GM19372 (cell line): ENCODE measurements around the gene HOXD8.

Experiments
- ATAC-seq: cut with Tn5 transposase; IDR thresholded peaks from one replicate; pipeline ENCODE4 v1.9.1; 2021; ENCODE audit warnings: mild to moderate bottlenecking, low read depth, moderate library complexity; ENCODE audit not compliant: unreplicated experiment

The HOXD8 gene

DNA sequence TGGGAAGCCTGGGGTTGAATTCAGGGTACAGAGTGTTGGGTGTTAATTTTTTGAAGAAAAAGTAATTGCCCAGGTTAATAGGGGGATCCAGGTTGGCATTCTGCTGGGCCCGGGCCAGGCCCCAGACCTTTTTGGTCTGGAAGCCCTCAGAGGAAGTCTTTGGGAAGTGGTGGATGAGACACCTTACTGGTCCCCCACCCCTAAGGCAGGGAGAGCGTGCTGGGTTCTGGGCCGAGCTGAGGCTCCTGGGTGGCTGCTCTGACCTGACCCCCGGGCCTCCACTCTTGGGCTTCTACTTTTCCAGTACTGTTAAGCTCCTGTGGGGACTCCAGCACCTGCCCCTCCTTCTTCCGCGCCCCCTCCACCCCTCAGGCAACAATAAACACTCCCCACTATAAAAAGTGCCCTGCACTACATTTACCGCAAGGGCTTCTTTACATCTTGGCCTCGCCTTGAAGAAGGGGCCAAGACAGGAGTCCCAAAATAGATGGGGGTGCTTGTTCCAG, 26.8 kb downstream of the HOXD8 start:
- ATAC-seq = no peak

DNA sequence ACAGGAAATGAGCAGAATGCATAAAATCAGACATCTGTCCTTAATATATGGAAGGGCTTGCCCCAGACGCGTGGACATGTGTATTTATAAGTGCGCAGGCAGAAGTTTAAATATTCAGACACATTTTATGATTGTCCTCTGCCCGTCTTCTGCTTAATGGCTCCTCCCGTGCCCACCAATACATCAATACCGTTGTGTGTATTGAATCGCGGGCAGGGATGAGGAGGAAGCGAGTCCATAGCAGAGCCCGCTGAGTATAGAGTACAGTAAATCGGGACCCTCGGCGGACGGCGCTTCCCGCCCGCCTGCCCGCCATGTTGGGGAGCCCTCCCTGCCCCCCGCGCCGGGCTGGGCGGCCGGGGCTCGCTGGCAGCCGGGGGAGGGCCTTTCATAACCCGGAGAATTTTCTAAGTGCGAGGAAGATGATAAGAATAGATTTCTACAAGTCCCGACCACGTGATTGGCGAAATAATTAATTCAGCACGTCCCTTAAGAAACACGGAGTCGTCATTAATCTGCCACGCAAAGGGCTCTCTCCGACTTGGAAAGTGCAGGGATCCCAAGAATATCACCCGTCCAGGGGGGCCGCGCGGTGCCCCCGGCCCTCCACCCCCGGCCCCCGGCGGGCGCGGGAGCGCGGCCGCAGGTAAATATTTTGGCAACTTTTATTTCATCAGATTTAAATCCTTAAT, 27.4 kb downstream of the HOXD8 start, which contains the start of gene HOXD3:
HOXD3 (plus strand) TSS at position 501 of the 692 bp plus-strand sequence. CDS start 11,808 bp downstream, outside the sequence.
- no peak for ATAC-seq

DNA sequence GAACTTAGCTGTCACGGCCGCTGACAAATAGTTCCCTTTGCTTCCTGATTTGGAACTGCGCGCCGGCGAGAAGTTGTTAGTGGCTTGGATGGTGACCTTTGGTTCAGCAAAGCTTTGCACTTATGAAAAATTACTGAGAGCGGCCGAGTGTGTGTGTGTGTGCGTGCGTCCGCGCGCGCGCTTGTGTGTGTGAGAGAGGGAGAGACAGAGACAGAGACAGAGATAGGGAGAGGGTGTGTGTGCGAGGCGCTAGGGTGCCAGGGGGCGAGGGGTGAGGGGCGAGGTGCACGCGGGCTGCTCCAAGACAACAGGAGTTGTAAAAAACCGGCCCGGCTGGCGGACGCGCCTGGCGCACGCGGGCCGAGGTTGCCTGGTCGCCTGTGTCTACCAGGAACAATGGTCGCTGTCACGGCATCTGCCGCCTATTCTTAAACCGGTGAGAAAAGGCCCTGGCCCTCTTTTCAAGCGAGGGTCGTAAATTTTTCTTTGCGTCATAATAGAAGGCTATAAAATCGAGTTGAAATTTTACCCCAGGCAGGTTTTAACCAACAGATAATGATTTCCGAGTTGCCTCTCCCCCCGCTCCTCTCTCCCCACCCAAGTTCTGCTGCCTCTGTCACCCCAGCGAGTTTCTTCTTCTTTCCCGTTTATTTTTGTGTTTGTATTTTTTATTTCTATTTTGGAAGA, 28.1 kb downstream of the HOXD8 start:
- no peak for ATAC-seq

DNA sequence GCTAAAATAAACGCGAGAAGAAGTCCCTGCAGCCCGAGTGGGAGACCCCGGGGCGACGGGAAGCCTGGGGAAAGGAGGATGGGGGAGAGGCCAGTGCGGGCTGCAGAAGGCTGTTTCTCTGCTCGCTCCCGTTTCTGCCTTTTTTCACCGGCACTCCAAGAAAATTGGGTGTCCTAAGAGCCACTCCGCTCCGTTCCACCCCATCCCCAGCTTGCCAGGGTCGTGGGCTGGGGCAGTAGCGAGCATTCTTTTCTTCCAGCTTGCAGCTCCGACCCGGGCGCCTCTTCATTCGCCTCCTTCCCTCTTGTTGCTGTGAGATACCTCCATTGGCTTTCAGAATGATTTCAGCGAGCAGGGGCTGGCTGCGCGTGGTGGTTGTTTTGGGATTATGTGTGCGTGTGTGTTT, 28.7 kb downstream of the HOXD8 start:
- ATAC-seq = no peak

DNA sequence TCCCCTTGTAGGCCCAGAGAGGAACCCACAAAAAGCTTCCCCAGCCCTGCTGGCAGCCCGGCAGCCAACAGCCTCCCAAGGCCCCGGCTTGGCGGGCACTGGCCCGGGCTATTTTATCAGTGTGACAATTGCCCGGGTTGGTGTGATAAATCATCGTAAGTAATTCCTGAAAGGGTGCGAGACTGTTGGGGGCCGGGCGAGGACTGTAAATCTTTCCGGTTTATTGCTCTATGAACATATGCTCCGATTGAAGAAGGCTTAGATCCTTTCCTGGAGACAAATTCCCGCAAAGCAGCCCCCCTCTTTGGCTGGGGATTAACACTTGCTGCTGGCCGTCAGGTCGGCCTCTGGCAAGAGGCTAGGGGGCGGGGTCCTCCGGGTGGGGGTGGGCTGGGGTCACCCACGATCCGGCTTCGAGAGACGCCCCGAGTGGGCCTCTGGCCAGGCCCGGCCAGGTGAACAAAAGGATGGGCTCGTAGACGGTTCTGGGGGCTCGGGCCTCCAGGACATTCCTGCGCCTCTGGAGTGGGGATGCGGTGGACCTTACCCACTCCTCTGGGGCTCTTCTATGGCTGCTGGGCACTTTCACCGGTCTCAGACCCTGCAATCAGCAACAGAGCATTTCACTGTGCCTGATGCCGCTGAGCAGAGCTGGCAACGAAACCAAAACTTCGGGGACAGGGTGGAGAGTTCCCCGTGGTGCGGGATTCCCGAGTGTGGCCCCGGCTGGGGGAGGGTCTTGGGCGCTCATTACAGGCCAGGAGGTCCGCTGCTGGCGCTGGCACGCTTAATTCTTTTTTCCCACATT, 29.6 kb downstream of the HOXD8 start:
- ATAC-seq = no peak

DNA sequence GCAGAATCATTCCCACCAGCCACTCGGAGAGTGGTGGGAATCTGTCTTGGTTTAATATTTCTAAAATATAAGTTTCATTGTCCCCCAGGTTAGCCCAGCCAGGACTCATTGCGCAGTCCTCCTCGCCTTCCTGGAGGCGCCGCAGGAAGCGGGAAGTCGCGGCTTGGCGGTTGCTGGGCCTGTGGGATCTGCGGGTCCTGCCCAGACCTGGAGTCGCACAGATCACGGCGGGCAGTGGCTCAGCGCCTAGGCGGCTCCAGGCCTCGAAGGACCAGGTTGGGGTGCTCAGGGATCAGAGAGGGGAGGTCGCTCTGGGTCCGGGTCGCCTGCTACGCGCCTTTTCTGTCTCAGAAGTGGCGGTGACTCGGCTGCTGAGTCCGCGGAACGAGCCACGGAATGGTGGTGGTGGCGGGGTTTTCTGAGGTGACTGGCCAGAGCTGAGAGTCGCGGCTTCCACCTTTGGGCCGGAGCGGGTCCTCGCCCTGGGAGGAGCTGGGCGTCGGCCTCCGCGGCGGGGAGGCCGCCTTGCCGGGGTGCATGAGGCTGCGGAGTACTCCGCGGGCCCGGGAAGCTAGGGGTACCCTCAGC, 30.3 kb downstream of the HOXD8 start:
- ATAC-seq = no peak

DNA sequence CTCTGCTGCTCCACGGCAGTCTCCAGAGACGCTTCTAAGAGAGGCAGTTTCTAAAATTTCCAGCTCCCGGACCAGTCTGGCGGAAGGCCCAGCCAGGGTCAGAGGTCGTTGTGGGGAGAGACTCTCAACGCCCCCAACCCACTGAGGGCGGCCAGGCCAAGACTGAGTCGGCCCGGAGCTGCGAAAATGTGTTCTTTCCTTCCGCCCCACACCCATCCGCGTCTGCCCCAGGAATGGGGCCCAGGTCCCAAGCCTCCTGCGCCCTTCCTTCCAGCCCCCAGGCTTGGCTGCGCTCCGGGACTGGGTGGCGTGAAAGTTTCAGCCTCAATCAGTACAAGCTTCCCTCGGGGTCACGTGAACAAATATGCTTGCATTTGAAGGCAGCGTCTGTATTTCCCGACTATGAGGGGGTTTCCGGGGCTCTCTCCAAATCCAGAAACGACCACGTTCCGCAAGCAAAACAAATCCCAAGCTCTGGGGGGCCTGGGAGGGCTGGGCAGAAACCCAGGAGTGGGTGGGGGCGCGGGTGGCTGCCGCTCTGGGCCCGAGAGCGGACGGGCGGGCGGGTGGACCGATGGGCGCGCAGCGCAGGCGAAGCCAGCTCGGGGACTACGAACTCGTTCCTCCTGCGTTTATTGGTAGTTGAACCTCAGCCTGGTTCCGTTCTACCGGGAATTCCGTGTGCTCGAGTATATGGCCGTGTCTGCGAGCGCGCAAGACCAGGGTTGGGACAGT, 30.9 kb downstream of the HOXD8 start:
- ATAC-seq = no peak

DNA sequence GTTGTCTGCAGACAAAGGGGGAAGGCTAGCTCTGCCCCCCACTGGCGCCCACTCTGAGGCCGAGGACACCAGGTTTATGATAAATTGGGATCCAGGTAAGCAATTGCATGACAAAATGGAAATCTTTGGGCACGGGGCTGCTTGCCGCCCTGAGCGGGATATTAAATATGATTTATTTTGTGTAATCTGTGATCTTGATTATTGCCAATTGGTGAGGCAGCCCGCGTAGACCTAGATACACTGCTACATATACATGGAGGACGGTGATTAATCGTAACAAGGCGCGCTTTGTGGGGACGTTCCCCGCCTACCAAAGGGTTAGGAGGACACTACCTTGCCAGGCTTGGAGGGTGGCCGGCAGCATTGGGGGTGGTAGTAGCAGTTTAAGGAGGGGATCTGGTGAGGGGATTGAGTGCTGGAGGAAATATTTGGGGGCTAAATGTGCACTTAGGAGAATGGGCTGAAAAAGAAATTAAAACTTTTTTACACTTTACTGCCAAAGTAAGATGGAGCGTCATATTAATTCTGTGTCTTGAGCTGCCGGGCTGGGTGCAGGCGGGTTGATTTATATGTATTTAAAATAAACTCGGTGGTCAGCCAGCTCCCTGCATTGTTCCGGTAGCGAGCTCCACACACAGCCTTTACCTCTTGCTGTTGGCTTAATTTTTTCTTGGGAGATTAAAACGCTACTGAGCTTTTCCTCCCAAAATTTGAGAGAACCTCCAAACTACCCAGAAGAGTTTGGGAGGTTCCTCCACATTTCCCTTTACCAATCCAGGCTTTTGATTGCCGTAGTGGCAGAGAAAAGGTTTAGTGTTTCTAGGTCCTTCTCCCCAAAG, 31.7 kb downstream of the HOXD8 start:
- ATAC-seq = no peak

DNA sequence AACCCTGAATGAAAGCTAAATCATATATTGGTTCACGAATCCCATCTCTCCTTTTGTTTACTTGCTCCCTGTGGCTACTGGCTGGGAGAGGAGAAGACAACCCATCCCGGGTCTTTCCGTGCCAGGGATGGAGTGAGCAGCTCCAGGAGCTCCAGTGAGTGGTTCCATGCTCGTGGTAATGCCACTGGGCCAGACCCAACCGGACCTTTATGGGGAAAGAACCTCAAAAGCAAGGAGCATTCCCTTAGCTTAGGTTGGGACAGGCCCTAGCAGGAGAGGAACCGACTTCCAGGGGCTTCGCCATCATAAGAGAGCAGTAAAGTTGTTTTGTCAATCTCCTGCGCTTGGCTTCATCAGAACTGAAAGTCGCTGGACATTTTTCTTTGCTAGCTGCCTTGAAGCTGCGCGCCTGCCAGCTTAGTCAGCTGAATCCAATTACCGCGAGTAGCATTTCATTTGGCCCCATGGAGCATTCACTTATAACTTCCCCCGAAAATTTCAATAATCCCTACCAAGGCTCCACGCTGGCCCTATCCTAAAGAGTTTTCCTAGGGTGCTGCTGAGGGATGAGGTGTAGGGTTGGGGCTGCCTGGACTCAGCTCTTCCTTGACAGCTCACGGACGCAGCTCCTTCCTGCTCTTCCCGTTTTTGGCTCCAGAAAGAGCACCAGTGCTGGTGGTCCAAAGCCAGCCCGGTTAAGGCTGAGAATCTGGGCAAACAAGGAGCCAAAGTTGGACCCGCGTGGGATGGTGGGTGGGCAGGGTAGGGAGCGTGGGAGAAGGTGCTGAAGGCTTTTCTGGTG, 32.5 kb downstream of the HOXD8 start:
- ATAC-seq = no peak

DNA sequence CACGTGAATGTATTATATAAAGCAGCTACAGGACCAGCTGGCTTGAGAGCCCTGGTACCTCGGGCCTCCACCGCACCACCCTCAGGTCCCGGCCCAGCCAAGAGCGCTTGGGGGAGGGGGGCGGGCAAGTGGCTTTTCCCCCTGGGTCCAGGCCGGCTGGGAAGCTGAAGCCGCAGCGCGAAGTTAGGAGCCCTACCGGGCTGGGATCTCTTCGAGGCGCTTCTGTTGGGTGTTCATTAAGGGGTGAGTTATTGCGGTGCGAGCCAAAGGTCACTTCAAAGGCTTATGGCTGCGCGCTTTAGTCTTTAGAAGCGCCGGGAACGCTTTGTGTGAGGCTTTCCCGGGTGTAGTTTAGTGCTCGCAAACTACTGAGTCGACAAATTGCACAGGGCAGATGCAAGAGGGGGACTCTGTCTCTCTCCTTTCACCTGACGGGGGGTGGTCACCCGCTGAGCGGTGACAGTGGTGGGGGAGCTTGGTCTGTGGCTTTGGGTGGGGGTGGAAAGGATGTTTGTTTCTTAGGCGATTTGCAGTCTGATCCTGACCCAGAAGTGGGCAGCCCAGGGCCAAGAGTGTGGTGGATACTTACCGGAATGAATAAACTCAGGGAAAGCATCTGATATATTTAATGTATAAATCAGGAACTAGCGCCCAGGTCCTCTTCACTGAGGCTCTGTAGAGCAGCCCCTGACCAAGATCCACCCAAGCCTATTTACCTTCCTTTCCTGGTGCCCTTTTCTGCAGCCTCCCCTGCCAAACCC, 33.6 kb downstream of the HOXD8 start:
- no peak for ATAC-seq

DNA sequence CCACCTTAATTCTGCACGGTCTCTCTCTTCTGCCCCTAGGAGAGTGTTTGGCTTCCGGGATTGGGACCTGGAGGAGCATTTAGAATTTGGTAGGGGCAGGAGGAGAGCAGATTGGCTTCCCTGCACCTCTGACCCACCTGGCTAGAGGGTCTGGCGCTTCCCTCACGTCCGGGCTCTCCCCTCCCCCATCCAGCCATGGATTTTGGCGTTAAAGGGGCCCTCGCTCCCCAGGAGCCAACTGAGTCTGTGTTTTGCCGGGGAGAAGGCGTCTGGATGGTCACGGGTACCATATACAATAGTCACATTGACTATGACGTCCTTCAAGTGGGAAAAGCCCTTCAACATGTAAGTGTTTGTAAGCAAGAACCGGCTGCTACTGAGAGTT, 34.2 kb downstream of the HOXD8 start:
- ATAC-seq = no peak

DNA sequence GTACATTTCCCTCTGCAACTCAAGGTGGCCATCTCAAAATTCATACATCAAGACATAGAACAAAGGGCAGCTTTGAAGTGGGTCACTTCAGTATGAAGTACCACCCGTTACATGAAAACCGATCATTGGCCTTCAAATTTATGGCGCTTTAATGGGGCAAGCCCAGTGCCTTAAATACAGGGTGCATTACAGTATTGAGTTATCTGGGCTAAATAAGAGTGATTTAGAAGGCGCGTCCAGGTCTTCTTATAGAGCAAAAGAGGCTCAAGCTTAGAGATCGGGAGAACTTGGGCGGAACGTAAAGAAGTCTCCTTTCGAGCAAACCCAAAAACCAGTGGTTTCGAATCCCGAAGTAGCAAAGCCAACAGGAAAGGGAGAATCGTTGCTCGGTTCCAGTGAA, 34.7 kb downstream of the HOXD8 start:
- no peak for ATAC-seq

DNA sequence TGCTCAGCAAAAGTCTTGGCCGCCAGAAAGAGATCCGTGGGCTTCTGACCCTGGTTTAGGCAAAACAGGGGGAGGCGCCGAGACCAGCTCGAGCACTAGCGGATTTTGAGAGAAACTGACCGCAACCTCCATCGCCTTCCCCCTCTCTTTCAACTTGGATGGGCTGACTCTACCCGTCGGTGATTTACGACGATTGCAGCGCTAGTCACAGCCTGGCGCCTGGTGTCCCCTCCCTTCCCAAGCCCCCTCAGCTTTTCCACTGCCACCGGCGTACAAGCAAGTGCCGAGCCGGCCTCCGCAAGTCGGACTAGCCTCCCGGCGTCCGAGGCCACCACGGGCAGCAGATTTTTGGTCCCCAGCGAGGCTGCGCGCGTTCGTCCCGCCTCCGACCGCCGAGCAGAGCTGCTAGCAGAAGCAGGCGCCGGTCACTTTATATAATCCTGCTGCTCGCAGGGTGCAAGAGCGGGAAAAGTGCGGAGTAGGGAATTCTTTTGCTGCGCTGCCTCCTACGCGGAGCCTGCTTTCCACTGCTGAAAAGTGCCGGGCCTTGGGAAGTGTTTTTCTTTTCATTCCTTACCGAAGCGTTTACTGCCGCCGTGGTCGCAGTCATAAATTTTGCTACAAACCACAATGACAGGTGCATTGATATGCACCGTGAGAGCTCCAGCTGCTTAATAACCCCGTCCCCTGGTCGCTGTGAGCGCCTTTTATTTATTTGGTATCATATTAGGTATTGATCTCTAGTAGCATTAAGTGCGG, 35.3 kb downstream of the HOXD8 start:
- no peak for ATAC-seq

DNA sequence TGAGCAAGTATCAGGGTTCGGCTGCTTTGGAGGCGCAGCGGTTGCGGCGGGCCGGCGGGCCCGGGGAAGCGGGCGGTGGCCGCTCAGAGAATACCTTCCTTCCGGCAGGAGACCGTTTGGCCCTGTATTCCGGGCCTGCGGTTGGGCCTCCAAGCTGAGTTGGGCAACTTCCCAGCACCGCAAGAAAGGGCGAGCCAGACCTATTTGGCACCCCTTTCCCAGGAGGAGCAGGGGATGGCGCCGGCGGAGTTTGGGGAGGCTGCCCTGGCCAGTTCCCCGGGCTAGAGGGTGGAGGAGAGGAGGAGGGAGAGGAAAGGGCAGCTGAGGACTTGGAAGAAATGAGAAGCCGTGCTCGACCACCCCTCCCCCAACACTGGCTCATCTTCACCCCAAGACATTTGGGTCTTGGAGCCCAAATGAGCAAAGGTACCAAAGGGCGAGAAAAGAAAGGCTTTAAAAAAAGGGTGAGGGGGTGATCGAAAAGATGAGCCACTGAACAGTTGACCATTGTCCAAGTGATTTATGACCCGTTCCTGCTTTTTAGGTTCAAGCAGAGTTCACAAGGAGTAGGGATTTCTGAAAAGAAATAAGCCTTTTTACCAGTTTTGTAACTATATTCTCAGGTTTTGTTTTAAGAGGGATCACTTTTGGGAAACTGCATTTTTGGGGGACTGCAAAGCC, 36.0 kb downstream of the HOXD8 start:
- no peak for ATAC-seq

DNA sequence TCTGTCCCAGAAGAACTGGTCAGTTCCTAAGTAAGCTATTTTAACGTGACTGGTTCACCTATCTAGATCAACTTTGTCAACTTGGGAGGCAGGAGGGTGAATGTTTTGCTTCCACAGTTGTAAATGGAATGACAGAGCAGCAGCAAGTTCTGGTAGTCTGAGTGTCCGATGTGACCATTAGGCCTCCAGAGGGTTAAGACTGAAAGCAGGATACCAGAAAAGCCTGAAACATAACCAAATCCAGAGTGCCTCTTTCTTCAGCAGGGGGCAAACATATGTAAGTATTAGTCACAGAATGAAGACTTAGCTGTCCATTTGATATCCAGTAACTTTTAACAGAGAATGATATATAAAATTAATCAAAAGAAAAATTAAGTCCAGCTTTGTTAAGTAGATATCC, 36.8 kb downstream of the HOXD8 start:
- ATAC-seq = no peak

DNA sequence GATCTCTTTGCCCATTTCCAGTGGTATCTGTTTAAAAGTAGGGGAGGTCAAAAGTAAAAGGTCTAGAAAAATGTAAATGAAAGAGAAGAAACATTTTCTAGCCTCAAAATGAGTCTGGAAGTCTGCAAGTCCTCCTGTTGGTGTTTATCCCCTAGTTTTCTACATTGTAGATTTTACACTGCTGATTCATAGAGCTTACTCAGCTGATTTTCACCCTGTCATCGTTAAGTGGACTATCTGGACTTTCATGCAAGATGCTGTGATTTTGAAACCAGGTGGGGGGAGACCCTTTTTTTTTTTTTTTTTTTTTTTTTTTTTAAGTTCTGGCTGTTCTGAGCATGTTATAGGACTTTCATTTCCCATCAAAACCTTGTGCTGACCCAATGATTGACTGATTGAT, 37.9 kb downstream of the HOXD8 start:
- ATAC-seq = no peak

DNA sequence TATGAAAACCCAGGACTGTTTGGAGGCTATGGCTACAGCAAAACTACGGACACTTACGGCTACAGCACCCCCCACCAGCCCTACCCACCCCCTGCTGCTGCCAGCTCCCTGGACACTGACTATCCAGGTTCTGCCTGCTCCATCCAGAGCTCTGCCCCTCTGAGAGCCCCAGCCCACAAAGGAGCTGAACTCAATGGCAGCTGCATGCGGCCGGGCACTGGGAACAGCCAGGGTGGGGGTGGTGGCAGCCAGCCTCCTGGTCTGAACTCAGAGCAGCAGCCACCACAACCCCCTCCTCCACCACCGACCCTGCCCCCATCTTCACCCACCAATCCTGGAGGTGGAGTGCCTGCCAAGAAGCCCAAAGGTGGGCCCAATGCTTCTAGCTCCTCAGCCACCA, 39.7 kb downstream of the HOXD8 start:
- no peak for ATAC-seq
